GM19438 (cell line): ENCODE measurements around the gene SNRPD3.
"Not testable (repeated sequence)": the region's sequence is repeated elsewhere in the genome, so short reads cannot be mapped to it uniquely, and the experiment has no call there.

Source experiments
- ATAC-seq: cut with Tn5 transposase; IDR thresholded peaks from one replicate; pipeline ENCODE4 v1.9.1; 2021; ENCODE audit warnings: low read depth; ENCODE audit not compliant: unreplicated experiment

SNRPD3 gene

GRCh38 chr22:24590596-24591173 lies 34.9 kb downstream of the SNRPD3 start:
- ATAC-seq: no peak

- ATAC-seq: no peak
These were observed 35.6 kb downstream of the SNRPD3 start for GRCh38 chr22:24591286-24591830.

- ATAC-seq: no peak
These were observed 36.5 kb downstream of the SNRPD3 start for GRCh38 chr22:24592058-24592850.

GRCh38 chr22:24592851-24593558 lies 37.2 kb downstream of the SNRPD3 start, which contains the start of gene LRRC75B:
LRRC75B (minus strand) TSS chr22:24593073; CDS start chr22:24593039, 34 bp downstream.
- ATAC-seq: peak; percentile 92

GRCh38 chr22:24593559-24593835 lies 37.7 kb downstream of the SNRPD3 start:
- not testable (repeated sequence) for ATAC-seq

- no peak for ATAC-seq
These were observed 38.2 kb downstream of the SNRPD3 start for GRCh38 chr22:24593836-24594568.

GRCh38 chr22:24594569-24595120 lies 38.8 kb downstream of the SNRPD3 start:
- no peak for ATAC-seq

- ATAC-seq: no peak
These were observed 39.4 kb downstream of the SNRPD3 start for GRCh38 chr22:24595228-24595627.

- ATAC-seq: no peak
These were observed 40.1 kb downstream of the SNRPD3 start for GRCh38 chr22:24595863-24596262.

GRCh38 chr22:24597076-24597475 lies 41.3 kb downstream of the SNRPD3 start:
- ATAC-seq: not testable (repeated sequence)

- ATAC-seq: no peak
These were observed 43.7 kb downstream of the SNRPD3 start for GRCh38 chr22:24599514-24599913.

- not testable (repeated sequence) for ATAC-seq
These were observed 44.3 kb downstream of the SNRPD3 start for GRCh38 chr22:24599958-24600715.

GRCh38 chr22:24601217-24602104 lies 45.7 kb downstream of the SNRPD3 start:
- no peak for ATAC-seq

- not testable (repeated sequence) for ATAC-seq
These were observed 46.4 kb downstream of the SNRPD3 start for GRCh38 chr22:24602105-24602749.

GRCh38 chr22:24602847-24603769 lies 47.3 kb downstream of the SNRPD3 start, which contains the start of gene GGT1:
GGT1 (plus strand) TSS chr22:24603193; CDS start chr22:24611082, 7,889 bp downstream.
- not testable (repeated sequence) for ATAC-seq

- ATAC-seq: not testable (repeated sequence)
These were observed 48.2 kb downstream of the SNRPD3 start for GRCh38 chr22:24603770-24604629.
